SU-DHL-6 (cell line): ENCODE measurements around the gene RPRD2.

Experiments
- CTCF ChIP-seq: fragments of 200-600 bp; sonication (generic); IDR thresholded peaks from one replicate; pipeline ENCODE4 v1.5.1; 2017; ENCODE audit warnings: antibody characterized with exemption, mild to moderate bottlenecking, low read length, moderate library complexity; ENCODE audit not compliant: insufficient read depth, poor library complexity, severe bottlenecking
- EZH2phosphoT487 ChIP-seq: fragments of 200-600 bp; sonication (generic), shearing (Covaris generic); conservative IDR thresholded peaks from 2 replicates; pipeline ENCODE4 v1.6.1; 2018; ENCODE audit warnings: mild to moderate bottlenecking, antibody characterized with exemption, low read length, moderate library complexity, mixed read lengths

- TF ChIP-seq CTCF: no peak
- no peak for TF ChIP-seq EZH2phosphoT487
These were observed 2.0 kb downstream of the RPRD2 start for GRCh38 chr1:150365941-150366340.
